HepG2 (cell line): ENCODE measurements around the gene DGKB. TPM values are rescaled to one million over a fixed set of nuclear protein-coding genes. Genes with fewer than 3 reads are reported as not detected.

Experiments
- ATAC-seq: fragments of 200-7000 bp; cut with Tn5 transposase; 3 replicates; pipeline ENCODE4 v1.9.1; 2020; ENCODE audit warnings: mild to moderate bottlenecking, moderate library complexity
- BruUV-seq: library from RNA; stranded (reverse); fragments of 400-500 nt; replicated peaks from 2 replicates; lab custom pipeline; 2021; lab: Mats Ljungman, UMichigan
- CTCF ChIA-PET: fragments of 300-600 bp; formaldehyde crosslinking; extraction: SDS; loops from one replicate; lab custom pipeline; 2021; ENCODE audit warnings: low total read pairs, inconsistent platforms, low intra/inter-chr PET ratio; lab: Yijun Ruan, JAX
- POLR2A ChIA-PET: fragments of 350-600 bp; sonication (Branson Sonifier 250); formaldehyde crosslinking; loops from one replicate; lab custom pipeline; 2020; ENCODE audit warnings: antibody characterized with exemption, inconsistent platforms; lab: Yijun Ruan, JAX
- DNase-seq: peaks from one replicate; pipeline ENCODE4 v3.0.0-alpha.2; 2015; ENCODE audit warnings: low spot score
- FAIRE-seq: peaks from 3 replicates; lab custom pipeline; 2011; peaks lifted over from hg19 to GRCh38; lab: Jason Lieb, UNC
- H2AFZ ChIP-seq: one replicate; pipeline ENCODE4 v1.6.1; 2011; ENCODE audit warnings: low read length, inconsistent platforms
- H3K27ac ChIP-seq: fragments of 300-600 bp; 3 replicates; pipeline ENCODE4 v1.8.0; 2011; ENCODE audit warnings: mixed run types, mild to moderate bottlenecking, mixed read lengths, low read length, inconsistent platforms; ENCODE audit not compliant: insufficient read depth; ENCODE audit errors: extremely low read length
- H3K27me3 ChIP-seq, 2 experiments: fragments of 200-600 bp in 1 of 2; 2 replicates in 1 of 2; 3 replicates in 1 of 2; pipeline versions ENCODE4 v1.6.0 to v1.8.0; 2011; ENCODE audit warnings: low read length in 2 of 2, mild to moderate bottlenecking in 2 of 2, moderate library complexity in 2 of 2, inconsistent platforms in 1 of 2; ENCODE audit not compliant: insufficient read depth in 2 of 2, control insufficient read depth in 1 of 2
- H3K36me3 ChIP-seq, 2 experiments: fragments of 200-600 bp in 1 of 2; replicated peaks in 1 of 2; 2 replicates in 1 of 2; 3 replicates in 1 of 2; pipeline versions ENCODE4 v1.5.1 to v1.8.0; 2011; ENCODE audit warnings: low read length in 2 of 2, inconsistent platforms in 1 of 2; ENCODE audit not compliant: insufficient read depth in 2 of 2, control insufficient read depth in 1 of 2
- H3K4me1 ChIP-seq: 2 replicates; pipeline ENCODE4 v1.5.1; 2012; ENCODE audit warnings: low read length, inconsistent platforms; ENCODE audit not compliant: insufficient read depth
- H3K4me2 ChIP-seq: 2 replicates; pipeline ENCODE4 v1.6.0; 2011; ENCODE audit warnings: low read depth, low read length, inconsistent platforms
- H3K4me3 ChIP-seq, 3 experiments: fragments of 200-600 bp in 1 of 3; sonication (generic), shearing (Covaris generic) in 1 of 3; replicated peaks in 1 of 3; 2 replicates each; pipeline ENCODE4 v1.5.1; 2011 to 2016; ENCODE audit warnings: low read length in 3 of 3, inconsistent platforms in 2 of 3, low read depth in 2 of 3, mild to moderate bottlenecking in 2 of 3, control low read depth in 1 of 3, mixed read lengths in 1 of 3; ENCODE audit not compliant: insufficient read depth in 1 of 3
- H3K79me2 ChIP-seq: one replicate; pipeline ENCODE4 v1.6.1; 2011; ENCODE audit warnings: low read length, inconsistent platforms; ENCODE audit not compliant: insufficient read depth
- H3K9ac ChIP-seq: 2 replicates; pipeline ENCODE4 v1.6.0; 2011; ENCODE audit warnings: mild to moderate bottlenecking, low read depth, low read length, inconsistent platforms; ENCODE audit not compliant: insufficient read depth
- H3K9me3 ChIP-seq: 2 replicates; pipeline ENCODE4 v1.5.1; 2012; ENCODE audit warnings: mild to moderate bottlenecking, low read length
- H4K20me1 ChIP-seq: 2 replicates; pipeline ENCODE4 v1.6.0; 2011; ENCODE audit warnings: inconsistent platforms, mild to moderate bottlenecking, low read length, moderate library complexity; ENCODE audit not compliant: insufficient read depth
- CHCHD3 ChIP-seq: sonication (generic); formaldehyde crosslinking; IDR thresholded peaks from 2 replicates; pipeline ENCODE4 v1.8.0; 2022; ENCODE audit warnings: mild to moderate bottlenecking, missing genetic modification reagents, moderate library complexity
- EEA1 ChIP-seq: sonication (generic); formaldehyde crosslinking; IDR thresholded peaks from 2 replicates; pipeline ENCODE4 v1.5.1; 2020; ENCODE audit warnings: mild to moderate bottlenecking, missing genetic modification reagents, borderline replicate concordance
- KLF12 ChIP-seq: sonication (generic); formaldehyde crosslinking; IDR thresholded peaks from 2 replicates; pipeline ENCODE4 v1.4.0; 2020; ENCODE audit warnings: missing genetic modification reagents, borderline replicate concordance
- NR2F1 ChIP-seq, 2 experiments: fragments of 450-650 bp in 1 of 2; formaldehyde crosslinking in 1 of 2; IDR thresholded peaks; 2 replicates each; pipeline versions ENCODE4 v1.5.0 to v1.6.1; 2016 to 2020; ENCODE audit warnings: mild to moderate bottlenecking in 1 of 2, missing compliant biosample characterization in 1 of 2, missing genetic modification reagents in 1 of 2, moderate library complexity in 1 of 2
- RBM39 ChIP-seq: fragments of 200-400 bp; formaldehyde crosslinking; IDR thresholded peaks from one replicate; pipeline ENCODE4 v1.6.1; 2018; ENCODE audit warnings: antibody characterized with exemption, mild to moderate bottlenecking, low read depth, low read length; ENCODE audit not compliant: poor library complexity, severe bottlenecking
- SP1 ChIP-seq, 2 experiments: fragments of 450-650 bp in 1 of 2; sonication (generic) in 1 of 2; formaldehyde crosslinking in 1 of 2; IDR thresholded peaks; 2 replicates each; pipeline versions ENCODE4 v1.4.0 to v1.6.1; 2016 to 2020; ENCODE audit warnings: missing genetic modification reagents in 1 of 2
- SPEN ChIP-seq: sonication (generic); formaldehyde crosslinking; IDR thresholded peaks from 2 replicates; pipeline ENCODE4 v1.5.1; 2020; ENCODE audit warnings: low read depth, mild to moderate bottlenecking, missing genetic modification reagents
- ZFP41 ChIP-seq: sonication (generic); formaldehyde crosslinking; IDR thresholded peaks from 2 replicates; pipeline ENCODE4 v1.4.0; 2020; ENCODE audit warnings: mild to moderate bottlenecking, missing genetic modification reagents, borderline replicate concordance
- ZNF441 ChIP-seq: sonication (generic); formaldehyde crosslinking; IDR thresholded peaks from 2 replicates; pipeline ENCODE4 v1.7.0; 2021; ENCODE audit warnings: missing genetic modification reagents, borderline replicate concordance
- ZNF577 ChIP-seq: sonication (generic); formaldehyde crosslinking; IDR thresholded peaks from 2 replicates; pipeline ENCODE4 v1.4.0; 2020; ENCODE audit warnings: mild to moderate bottlenecking, low read depth, missing genetic modification reagents, borderline replicate concordance
- ZNF615 ChIP-seq: sonication (generic); formaldehyde crosslinking; IDR thresholded peaks from 2 replicates; pipeline ENCODE4 v1.5.0; 2020; ENCODE audit warnings: mild to moderate bottlenecking, missing genetic modification reagents, borderline replicate concordance
- ZNF619 ChIP-seq: sonication (generic); formaldehyde crosslinking; IDR thresholded peaks from 2 replicates; pipeline ENCODE4 v1.4.0; 2020; ENCODE audit warnings: mild to moderate bottlenecking, missing genetic modification reagents
- ZNF7 ChIP-seq: IDR thresholded peaks from 2 replicates; pipeline ENCODE4 v1.6.1; 2016; ENCODE audit warnings: missing biosample characterization, missing genetic modification reagents
- ZNF780A ChIP-seq: sonication (generic); formaldehyde crosslinking; IDR thresholded peaks from 2 replicates; pipeline ENCODE4 v1.8.0; 2022; ENCODE audit warnings: mild to moderate bottlenecking, missing genetic modification reagents, moderate library complexity
- WGBS: methylation state at CpG from one replicate; pipeline ENCODE4 v1.1.6; 2017; ENCODE audit warnings: low lambda C conversion rate; 5-methylcytosine and 5-hydroxymethylcytosine counted together
- in situ Hi-C: cut with HindIII; loops from 2 replicates; pipeline ENCODE4 v1.10.0; 2017; ENCODE audit warnings: low pct_unique_long_range_greater_than_20kb; ENCODE audit not compliant: extremely low pct_ligation_motif_present
- intact Hi-C: fragments of 100-400 bp; cut with micrococcal nuclease; formaldehyde crosslinking; loops from one replicate; pipeline ENCODE4 v1.10.0; 2022; ENCODE audit not compliant: unreplicated experiment
- polyA plus RNA-seq, 8 experiments: library from polyadenylated mRNA; depleted of rRNA in 3 of 8; stranded (reverse) in 7 of 8; unstranded in 1 of 8; fragments of >200 nt; fragmentation: Illumina TruSeq in 4 of 8; extraction: Trizol in 4 of 8; gene quantifications; 2 replicates each; pipeline versions ENCODE4 v1.2.1 to v1.2.3, GENCODE V29; 2011 to 2016; ENCODE audit warnings: low read depth in 4 of 8, missing spikeins in 1 of 8, mixed read lengths in 1 of 8; ENCODE audit not compliant: insufficient read depth in 1 of 8
- total RNA-seq, 5 experiments: library from RNA; depleted of rRNA; stranded (reverse); fragments of >200 nt; fragmentation: Illumina TruSeq; extraction: Trizol; gene quantifications; 2 replicates each; pipeline ENCODE4 v1.2.3, GENCODE V29; 2016; ENCODE audit warnings: low read depth in 1 of 5
- TF ChIP-seq, protein P1 (sequence below): sonication (generic); formaldehyde crosslinking; IDR thresholded peaks from 2 replicates; pipeline ENCODE4 v1.9.0; 2021; ENCODE audit warnings: missing genetic modification reagents, mild to moderate bottlenecking, borderline replicate concordance
- TF ChIP-seq, protein P2 (sequence below): sonication (generic); formaldehyde crosslinking; IDR thresholded peaks from 2 replicates; pipeline ENCODE4 v1.8.0; 2022; ENCODE audit warnings: mild to moderate bottlenecking, missing genetic modification reagents, borderline replicate concordance
- TF ChIP-seq, protein P3 (sequence below): IDR thresholded peaks from 2 replicates; pipeline ENCODE4 v1.6.1; 2012; ENCODE audit warnings: low read depth, low read length, improper control_type of control experiment
- TF ChIP-seq, protein P4 (sequence below): IDR thresholded peaks from 2 replicates; pipeline ENCODE4 v1.6.1; 2012; ENCODE audit warnings: low read length, improper control_type of control experiment

The DGKB gene
- total and polyA plus RNA-seq, 2 of the 13 experiments (the other 11 are each of a cell fraction or from before 2014, with no cell fraction given): not detected

DNA sequence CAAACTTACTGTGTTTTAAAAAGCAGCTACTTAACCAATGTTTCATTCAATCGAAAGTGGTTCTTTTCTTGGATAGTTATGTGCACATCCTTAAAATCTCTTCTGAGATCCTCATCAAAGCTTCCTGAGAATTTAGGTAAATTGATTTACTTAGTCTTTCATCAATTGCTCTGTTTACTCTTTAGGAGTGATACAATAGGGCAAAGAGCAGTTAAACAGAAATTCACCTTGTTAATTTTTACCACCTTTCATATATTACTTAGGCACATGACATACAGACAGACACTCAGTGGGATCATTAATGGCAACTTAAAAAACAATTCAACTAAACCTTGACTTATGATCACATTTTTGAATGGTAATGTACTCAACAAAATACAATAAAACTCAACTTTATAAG, 456.3 kb downstream of the DGKB start:
- H3K4me1 ChIP-seq: no peaks in the 10 kb centered on the region
- H4K20me1 ChIP-seq: no peaks in the 10 kb centered on the region
- in situ Hi-C loops: no loop called here
- no peak overlapping the region for H2AFZ ChIP-seq
- H3K27me3 ChIP-seq: no peaks in the 10 kb centered on the region
- intact Hi-C loops: no loop called here
- WGBS: 0% methylated on average over 1 of the region's 1 CpG
- no peak overlapping the region for H3K4me3 ChIP-seq
- ChIA-PET POLR2A (no interaction called here), CTCF (no interaction called here)
- no peaks in the 10 kb centered on the region for H3K36me3 ChIP-seq
- H3K4me2 ChIP-seq: no peak overlapping the region
- DNase-seq (no peak), ATAC-seq (no peak), FAIRE-seq (no peak)
- peaks cover 76% of the 10 kb centered on the region for H3K9me3 ChIP-seq
- H3K79me2 ChIP-seq: no peaks in the 10 kb centered on the region
- no peak overlapping the region for H3K9ac ChIP-seq
- no peak overlapping the region for H3K27ac ChIP-seq
- no TSS peak for BruUV-seq
- TF ChIP-seq ZNF780A (CRISPR knock-in tag): no peak
- TF ChIP-seq ZNF441 (CRISPR knock-in tag): no peak
- no peak for TF ChIP-seq KLF12
- TF ChIP-seq CHCHD3 (CRISPR knock-in tag): no peak
- TF ChIP-seq SP1 (IDR thresholded peaks at IDR 0.05): no peak
- TF ChIP-seq SP1 (CRISPR knock-in tag; IDR thresholded peaks at IDR 0.05): no peak
- TF ChIP-seq ZNF615: no peak
- no peak for TF ChIP-seq ZNF7 (CRISPR knock-in tag)
- no peak for TF ChIP-seq ZNF619 (CRISPR knock-in tag)
- TF ChIP-seq NR2F1 (CRISPR knock-in tag; IDR thresholded peaks at IDR 0.05): no peak
- no peak for TF ChIP-seq ZFP41 (CRISPR knock-in tag)
- TF ChIP-seq ZNF577 (CRISPR knock-in tag): no peak
- no peak for TF ChIP-seq RBM39
- no peak for TF ChIP-seq EEA1 (CRISPR knock-in tag)
- TF ChIP-seq SPEN (CRISPR knock-in tag): no peak
- TF ChIP-seq, protein P1, sequence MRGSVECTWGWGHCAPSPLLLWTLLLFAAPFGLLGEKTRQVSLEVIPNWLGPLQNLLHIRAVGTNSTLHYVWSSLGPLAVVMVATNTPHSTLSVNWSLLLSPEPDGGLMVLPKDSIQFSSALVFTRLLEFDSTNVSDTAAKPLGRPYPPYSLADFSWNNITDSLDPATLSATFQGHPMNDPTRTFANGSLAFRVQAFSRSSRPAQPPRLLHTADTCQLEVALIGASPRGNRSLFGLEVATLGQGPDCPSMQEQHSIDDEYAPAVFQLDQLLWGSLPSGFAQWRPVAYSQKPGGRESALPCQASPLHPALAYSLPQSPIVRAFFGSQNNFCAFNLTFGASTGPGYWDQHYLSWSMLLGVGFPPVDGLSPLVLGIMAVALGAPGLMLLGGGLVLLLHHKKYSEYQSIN (CRISPR knock-in tag): no peak
- TF ChIP-seq, protein P2, sequence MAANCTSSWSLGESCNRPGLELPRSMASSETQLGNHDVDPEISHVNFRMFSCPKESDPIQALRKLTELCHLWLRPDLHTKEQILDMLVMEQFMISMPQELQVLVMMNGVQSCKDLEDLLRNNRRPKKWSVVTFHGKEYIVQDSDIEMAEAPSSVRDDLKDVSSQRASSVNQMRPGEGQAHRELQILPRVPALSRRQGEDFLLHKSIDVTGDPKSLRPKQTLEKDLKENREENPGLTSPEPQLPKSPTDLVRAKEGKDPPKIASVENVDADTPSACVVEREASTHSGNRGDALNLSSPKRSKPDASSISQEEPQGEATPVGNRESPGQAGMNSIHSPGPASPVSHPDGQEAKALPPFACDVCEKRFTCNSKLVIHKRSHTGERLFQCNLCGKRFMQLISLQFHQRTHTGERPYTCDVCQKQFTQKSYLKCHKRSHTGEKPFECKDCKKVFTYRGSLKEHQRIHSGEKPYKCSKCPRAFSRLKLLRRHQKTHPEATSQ (CRISPR knock-in tag): no peak
- TF ChIP-seq, protein P3, sequence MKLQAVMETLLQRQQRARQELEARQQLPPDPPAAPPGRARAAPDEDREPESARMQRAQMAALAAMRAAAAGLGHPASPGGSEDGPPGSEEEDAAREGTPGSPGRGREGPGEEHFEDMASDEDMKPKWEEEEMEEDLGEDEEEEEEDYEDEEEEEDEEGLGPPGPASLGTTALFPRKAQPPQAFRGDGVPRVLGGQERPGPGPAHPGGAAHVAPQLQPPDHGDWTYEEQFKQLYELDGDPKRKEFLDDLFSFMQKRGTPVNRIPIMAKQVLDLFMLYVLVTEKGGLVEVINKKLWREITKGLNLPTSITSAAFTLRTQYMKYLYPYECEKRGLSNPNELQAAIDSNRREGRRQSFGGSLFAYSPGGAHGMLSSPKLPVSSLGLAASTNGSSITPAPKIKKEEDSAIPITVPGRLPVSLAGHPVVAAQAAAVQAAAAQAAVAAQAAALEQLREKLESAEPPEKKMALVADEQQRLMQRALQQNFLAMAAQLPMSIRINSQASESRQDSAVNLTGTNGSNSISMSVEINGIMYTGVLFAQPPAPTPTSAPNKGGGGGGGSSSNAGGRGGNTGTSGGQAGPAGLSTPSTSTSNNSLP: no peak
- TF ChIP-seq, protein P4, sequence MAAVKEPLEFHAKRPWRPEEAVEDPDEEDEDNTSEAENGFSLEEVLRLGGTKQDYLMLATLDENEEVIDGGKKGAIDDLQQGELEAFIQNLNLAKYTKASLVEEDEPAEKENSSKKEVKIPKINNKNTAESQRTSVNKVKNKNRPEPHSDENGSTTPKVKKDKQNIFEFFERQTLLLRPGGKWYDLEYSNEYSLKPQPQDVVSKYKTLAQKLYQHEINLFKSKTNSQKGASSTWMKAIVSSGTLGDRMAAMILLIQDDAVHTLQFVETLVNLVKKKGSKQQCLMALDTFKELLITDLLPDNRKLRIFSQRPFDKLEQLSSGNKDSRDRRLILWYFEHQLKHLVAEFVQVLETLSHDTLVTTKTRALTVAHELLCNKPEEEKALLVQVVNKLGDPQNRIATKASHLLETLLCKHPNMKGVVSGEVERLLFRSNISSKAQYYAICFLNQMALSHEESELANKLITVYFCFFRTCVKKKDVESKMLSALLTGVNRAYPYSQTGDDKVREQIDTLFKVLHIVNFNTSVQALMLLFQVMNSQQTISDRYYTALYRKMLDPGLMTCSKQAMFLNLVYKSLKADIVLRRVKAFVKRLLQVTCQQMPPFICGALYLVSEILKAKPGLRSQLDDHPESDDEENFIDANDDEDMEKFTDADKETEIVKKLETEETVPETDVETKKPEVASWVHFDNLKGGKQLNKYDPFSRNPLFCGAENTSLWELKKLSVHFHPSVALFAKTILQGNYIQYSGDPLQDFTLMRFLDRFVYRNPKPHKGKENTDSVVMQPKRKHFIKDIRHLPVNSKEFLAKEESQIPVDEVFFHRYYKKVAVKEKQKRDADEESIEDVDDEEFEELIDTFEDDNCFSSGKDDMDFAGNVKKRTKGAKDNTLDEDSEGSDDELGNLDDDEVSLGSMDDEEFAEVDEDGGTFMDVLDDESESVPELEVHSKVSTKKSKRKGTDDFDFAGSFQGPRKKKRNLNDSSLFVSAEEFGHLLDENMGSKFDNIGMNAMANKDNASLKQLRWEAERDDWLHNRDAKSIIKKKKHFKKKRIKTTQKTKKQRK: no peak
